Naive B cell (primary cell): ENCODE results near the gene SMIM28. TPM values are rescaled to one million over a fixed set of nuclear protein-coding genes. Genes with fewer than 3 reads are reported as not detected.
"Not testable (repeated sequence)": the region's sequence is repeated elsewhere in the genome, so short reads cannot be mapped to it uniquely, and the experiment has no call there.

Experiments
- ATAC-seq, 2 donors: fragments of 150-1000 bp; cut with Tn5 transposase; 2 replicates each; pipeline ENCODE4 v1.10.0; 2021; ENCODE audit warnings: low read depth in 2 of 2, mild to moderate bottlenecking in 2 of 2, moderate library complexity in 2 of 2
- DNase-seq: peaks from one replicate; pipeline ENCODE4 v3.0.0; 2022
- H3K27ac Mint-ChIP-seq, 6 donors: one replicate each; pipeline ENCODE4 v1.8.0; 2020 to 2022; ENCODE audit warnings: mild to moderate bottlenecking in 6 of 6, mixed read lengths in 6 of 6, moderate library complexity in 5 of 6, inconsistent platforms in 2 of 6
- H3K27me3 Mint-ChIP-seq, 3 donors: one replicate each; pipeline ENCODE4 v1.8.0; 2021 to 2022; ENCODE audit warnings: mixed read lengths in 3 of 3, mild to moderate bottlenecking in 1 of 3
- H3K36me3 Mint-ChIP-seq, 2 donors: one replicate each; pipeline ENCODE4 v1.8.0; 2020 to 2022; ENCODE audit warnings: mixed read lengths in 2 of 2, inconsistent platforms in 1 of 2, mild to moderate bottlenecking in 1 of 2
- H3K4me1 Mint-ChIP-seq, 3 donors: one replicate each; pipeline ENCODE4 v1.8.0; 2020 to 2022; ENCODE audit warnings: mixed read lengths in 3 of 3, inconsistent platforms in 1 of 3, mild to moderate bottlenecking in 1 of 3, moderate library complexity in 1 of 3
- H3K4me3 Mint-ChIP-seq, 8 donors: one replicate each; pipeline ENCODE4 v1.8.0; 2020 to 2022; ENCODE audit warnings: mild to moderate bottlenecking in 8 of 8, mixed read lengths in 8 of 8, moderate library complexity in 8 of 8, inconsistent platforms in 2 of 8
- H3K9me3 Mint-ChIP-seq, 7 donors: one replicate each; pipeline ENCODE4 v1.8.0; 2020 to 2022; ENCODE audit warnings: mixed read lengths in 7 of 7, mild to moderate bottlenecking in 5 of 7, inconsistent platforms in 2 of 7, moderate library complexity in 1 of 7
- polyA plus RNA-seq, 6 donors: library from polyadenylated mRNA; unstranded; fragments of 300-500 nt; fragmentation: Illumina TruSeq; gene quantifications; one replicate each; pipeline ENCODE4 v1.2.3, GENCODE V29; 2021; ENCODE audit warnings: low read depth in 6 of 6

SMIM28 gene
- polyA plus RNA-seq, 6 donors from 2014 or later: not detected

- H3K27me3 Mint-ChIP-seq: peaks cover 12 to 16% (median 13%) of the 10 kb centered on the region in 3 donors
- ATAC-seq: no peak
- DNase-seq: no peak
- no peak overlapping the region for H3K27ac Mint-ChIP-seq
- peaks cover 0 to 3% of the 10 kb centered on the region in 2 donors for H3K36me3 Mint-ChIP-seq
- H3K4me1 Mint-ChIP-seq: peaks cover 0 to 4% (median 0%) of the 10 kb centered on the region in 3 donors
- H3K9me3 Mint-ChIP-seq: no peaks in the 10 kb centered on the region
- H3K4me3 Mint-ChIP-seq: no peak overlapping the region
These were observed 31.2 kb upstream of the SMIM28 start for GRCh38 chr6:138346302-138347195.

GRCh38 chr6:138347864-138348263 is 29.8 kb upstream of the SMIM28 start:
- peaks cover 0 to 3% of the 10 kb centered on the region in 2 donors for H3K36me3 Mint-ChIP-seq
- no peak for DNase-seq
- no peak overlapping the region for H3K4me3 Mint-ChIP-seq
- peaks cover 0 to 4% (median 0%) of the 10 kb centered on the region in 3 donors for H3K4me1 Mint-ChIP-seq
- H3K27me3 Mint-ChIP-seq: peaks cover 8 to 17% (median 12%) of the 10 kb centered on the region in 3 donors
- no peaks in the 10 kb centered on the region for H3K9me3 Mint-ChIP-seq
- no peak for ATAC-seq
- H3K27ac Mint-ChIP-seq: no peak overlapping the region

- Mint-ChIP-seq H3K4me3 (no peak overlapping the region), H3K27me3 (peaks cover 14 to 20% (median 17%) of the 10 kb centered on the region in 3 donors), H3K36me3 (peaks cover 0 to 3% of the 10 kb centered on the region in 2 donors), H3K9me3 (peaks cover 0 to 4% (median 0%) of the 10 kb centered on the region in 7 donors), H3K27ac (no peak overlapping the region), H3K4me1 (peaks cover 0 to 4% (median 0%) of the 10 kb centered on the region in 3 donors)
- no peak for ATAC-seq
- DNase-seq: no peak
These were observed 27.8 kb upstream of the SMIM28 start for GRCh38 chr6:138349891-138350290.

GRCh38 chr6:138357928-138358327 is 19.8 kb upstream of the SMIM28 start:
- H3K36me3 Mint-ChIP-seq: no peaks in the 10 kb centered on the region
- H3K9me3 Mint-ChIP-seq: peaks cover 0 to 6% (median 3%) of the 10 kb centered on the region in 7 donors

GRCh38 chr6:138368684-138369083 is 9.0 kb upstream of the SMIM28 start:
- not testable (repeated sequence) for H3K4me1 Mint-ChIP-seq, H3K4me3 Mint-ChIP-seq, DNase-seq, H3K27ac Mint-ChIP-seq, ATAC-seq
- H3K9me3 Mint-ChIP-seq: peaks cover 0 to 15% (median 12%) of the 10 kb centered on the region in 7 donors
- H3K27me3 Mint-ChIP-seq: peaks cover 19 to 49% (median 36%) of the 10 kb centered on the region in 3 donors
- H3K36me3 Mint-ChIP-seq: peaks cover 0 to 14% of the 10 kb centered on the region in 2 donors

More at GRCh38 chr6:138357928-138358327, 19.8 kb upstream of the SMIM28 start:
- DNase-seq (no peak), ATAC-seq (no peak)
- H3K27me3 Mint-ChIP-seq: peaks cover 6 to 38% (median 35%) of the 10 kb centered on the region in 3 donors
- H3K4me1 Mint-ChIP-seq: no peaks in the 10 kb centered on the region
- no peak overlapping the region for H3K4me3 Mint-ChIP-seq
- no peak overlapping the region for H3K27ac Mint-ChIP-seq

GRCh38 chr6:138370631-138371451 is 6.9 kb upstream of the SMIM28 start:
- peaks cover 0 to 14% of the 10 kb centered on the region in 2 donors for H3K36me3 Mint-ChIP-seq
- DNase-seq (no peak), ATAC-seq (no peak)
- no peaks in the 10 kb centered on the region for H3K4me1 Mint-ChIP-seq
- H3K9me3 Mint-ChIP-seq: peaks cover 0 to 13% (median 9%) of the 10 kb centered on the region in 7 donors
- H3K27me3 Mint-ChIP-seq: peaks cover 9 to 35% (median 20%) of the 10 kb centered on the region in 3 donors
- H3K27ac Mint-ChIP-seq: no peak overlapping the region
- H3K4me3 Mint-ChIP-seq: no peak overlapping the region

- ATAC-seq: no peak
- Mint-ChIP-seq H3K4me1 (no peaks in the 10 kb centered on the region), H3K27ac (no peak overlapping the region), H3K4me3 (no peak overlapping the region), H3K36me3 (peaks cover 0 to 14% of the 10 kb centered on the region in 2 donors), H3K27me3 (peaks cover 9 to 30% (median 19%) of the 10 kb centered on the region in 3 donors), H3K9me3 (peaks cover 0 to 12% (median 9%) of the 10 kb centered on the region in 7 donors)
- DNase-seq: no peak
These were observed 6.3 kb upstream of the SMIM28 start for GRCh38 chr6:138371452-138371711.

- H3K27me3 Mint-ChIP-seq: peaks cover 9 to 27% (median 17%) of the 10 kb centered on the region in 3 donors
- H3K27ac Mint-ChIP-seq: peak overlapping the region in 1 of 6 donors; percentile 27
- no peak for ATAC-seq
- DNase-seq: no peak
- peaks cover 0 to 12% (median 9%) of the 10 kb centered on the region in 7 donors for H3K9me3 Mint-ChIP-seq
- no peak overlapping the region for H3K4me3 Mint-ChIP-seq
- no peaks in the 10 kb centered on the region for H3K4me1 Mint-ChIP-seq
- peaks cover 0 to 13% of the 10 kb centered on the region in 2 donors for H3K36me3 Mint-ChIP-seq
These were observed 6.0 kb upstream of the SMIM28 start for GRCh38 chr6:138371720-138372119.

- no peaks in the 10 kb centered on the region for H3K4me1 Mint-ChIP-seq
- peaks cover 4 to 15% (median 6%) of the 10 kb centered on the region in 3 donors for H3K27me3 Mint-ChIP-seq
- DNase-seq (no peak), ATAC-seq (peak in 1 of 2 donors; percentile 40)
- peaks cover 0 to 1% of the 10 kb centered on the region in 2 donors for H3K36me3 Mint-ChIP-seq
- H3K27ac Mint-ChIP-seq: no peak overlapping the region
- H3K9me3 Mint-ChIP-seq: peaks cover 0 to 5% (median 2%) of the 10 kb centered on the region in 7 donors
- H3K4me3 Mint-ChIP-seq: no peak overlapping the region
These were observed 4.8 kb upstream of the SMIM28 start for GRCh38 chr6:138372711-138373463.

GRCh38 chr6:138374230-138374629 is 3.5 kb upstream of the SMIM28 start:
- Mint-ChIP-seq H3K27ac (peak overlapping the region in 1 of 6 donors; percentile 40), H3K36me3 (no peaks in the 10 kb centered on the region), H3K4me1 (no peaks in the 10 kb centered on the region), H3K9me3 (no peaks in the 10 kb centered on the region), H3K4me3 (no peak overlapping the region), H3K27me3 (peaks cover 4 to 5% (median 4%) of the 10 kb centered on the region in 3 donors)
- ATAC-seq: no peak
- no peak for DNase-seq

- Mint-ChIP-seq H3K36me3 (no peaks in the 10 kb centered on the region), H3K9me3 (no peaks in the 10 kb centered on the region), H3K4me3 (no peak overlapping the region), H3K27me3 (peaks cover 2 to 5% (median 4%) of the 10 kb centered on the region in 3 donors), H3K4me1 (no peaks in the 10 kb centered on the region), H3K27ac (no peak overlapping the region)
- ATAC-seq: no peak
- no peak for DNase-seq
These were observed 2.9 kb upstream of the SMIM28 start for GRCh38 chr6:138374815-138375214.

GRCh38 chr6:138377042-138377441 is 663 bp upstream of the SMIM28 start:
- no peaks in the 10 kb centered on the region for H3K36me3 Mint-ChIP-seq
- ATAC-seq (no peak), DNase-seq (no peak)
- peaks cover 0 to 5% (median 0%) of the 10 kb centered on the region in 3 donors for H3K27me3 Mint-ChIP-seq
- H3K27ac Mint-ChIP-seq: no peak overlapping the region
- H3K9me3 Mint-ChIP-seq: no peaks in the 10 kb centered on the region
- no peak overlapping the region for H3K4me3 Mint-ChIP-seq
- H3K4me1 Mint-ChIP-seq: no peaks in the 10 kb centered on the region

GRCh38 chr6:138378463-138378862 is 758 bp downstream of the SMIM28 start:
- Mint-ChIP-seq H3K27me3 (peaks cover 0 to 5% (median 0%) of the 10 kb centered on the region in 3 donors), H3K4me3 (no peak overlapping the region), H3K9me3 (no peaks in the 10 kb centered on the region), H3K36me3 (no peaks in the 10 kb centered on the region), H3K4me1 (no peaks in the 10 kb centered on the region), H3K27ac (no peak overlapping the region)
- no peak for DNase-seq
- no peak for ATAC-seq
